Measurements from ENCODE around the gene RSAD2.
"Not testable (repeated sequence)": the region's sequence is repeated elsewhere in the genome, so short reads cannot be mapped to it uniquely, and the experiment has no call there.

The RSAD2 gene

DNA sequence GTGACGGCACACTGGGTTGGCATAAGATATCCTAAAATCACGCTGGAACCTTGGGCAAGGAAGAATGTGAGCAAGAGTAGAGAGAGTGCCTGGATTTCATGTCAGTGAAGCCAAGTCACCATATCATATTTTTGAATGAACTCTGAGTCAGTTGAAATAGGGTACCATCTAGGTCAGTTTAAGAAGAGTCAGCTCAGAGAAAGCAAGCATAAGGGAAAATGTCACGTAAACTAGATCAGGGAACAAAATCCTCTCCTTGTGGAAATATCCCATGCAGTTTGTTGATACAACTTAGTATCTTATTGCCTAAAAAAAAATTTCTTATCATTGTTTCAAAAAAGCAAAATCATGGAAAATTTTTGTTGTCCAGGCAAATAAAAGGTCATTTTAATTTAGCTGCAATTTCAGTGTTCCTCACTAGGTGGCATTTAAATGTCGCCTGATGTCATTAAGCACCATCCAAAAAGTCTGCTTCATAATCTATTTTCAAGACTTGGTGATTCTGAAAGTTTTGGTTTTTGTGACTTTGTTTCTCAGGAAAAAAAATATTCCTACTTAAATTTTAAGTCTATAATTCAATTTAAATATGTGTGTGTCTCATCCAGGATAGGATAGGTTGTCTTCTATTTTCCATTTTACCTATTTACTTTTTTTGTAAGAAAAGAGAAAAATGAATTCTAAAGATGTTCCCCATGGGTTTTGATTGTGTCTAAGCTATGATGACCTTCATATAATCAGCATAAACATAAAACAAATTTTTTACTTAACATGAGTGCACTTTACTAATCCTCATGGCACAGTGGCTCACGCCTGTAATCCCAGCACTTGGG lies 19.6 kb downstream of the RSAD2 start:
- DNase-seq (ENCODE audit: insufficient read length, low spot score) = no peak
- FAIRE-seq = peak; percentile 44

DNA sequence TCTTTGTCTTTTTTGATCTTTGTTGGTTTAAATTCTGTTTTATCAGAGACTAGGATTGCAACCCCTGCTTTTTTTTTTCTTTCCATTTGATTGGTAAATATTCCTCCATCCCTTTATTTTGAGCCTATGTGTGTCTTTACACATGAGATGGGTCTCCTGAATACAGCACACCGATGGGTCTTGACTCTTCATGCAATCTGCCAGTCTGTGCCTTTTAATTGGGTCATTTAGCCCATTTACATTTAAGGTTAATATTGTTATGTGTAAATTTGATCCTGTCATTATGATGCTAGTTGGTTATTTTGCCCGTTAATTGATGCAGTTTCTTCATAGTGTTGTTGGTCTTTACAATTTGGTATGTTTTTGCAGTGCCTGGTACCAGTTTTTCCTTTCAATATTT lies 25.0 kb downstream of the RSAD2 start:
- FAIRE-seq; DNase-seq (ENCODE audit: insufficient read length, low spot score): not testable (repeated sequence)

DNA sequence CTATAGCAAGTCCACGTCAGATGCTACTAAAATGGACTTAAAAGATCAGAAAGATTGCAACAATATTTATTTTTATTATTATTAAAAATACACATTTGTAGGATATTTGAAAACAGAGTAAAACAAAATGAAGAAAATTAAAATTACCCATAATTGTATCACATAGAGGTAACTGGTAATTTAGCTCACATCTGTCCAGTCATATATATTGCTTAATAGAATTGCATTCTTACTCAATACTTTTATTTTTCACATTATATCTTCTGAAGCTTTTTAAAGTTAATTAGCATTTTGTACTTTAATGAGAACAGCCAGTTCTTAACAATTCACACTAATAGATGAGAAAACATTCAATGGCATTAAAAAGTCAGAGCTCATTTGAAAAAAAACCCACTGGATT lies 28.1 kb downstream of the RSAD2 start:
- DNase-seq (ENCODE audit: insufficient read length, low spot score) (no peak), FAIRE-seq (no peak)

DNA sequence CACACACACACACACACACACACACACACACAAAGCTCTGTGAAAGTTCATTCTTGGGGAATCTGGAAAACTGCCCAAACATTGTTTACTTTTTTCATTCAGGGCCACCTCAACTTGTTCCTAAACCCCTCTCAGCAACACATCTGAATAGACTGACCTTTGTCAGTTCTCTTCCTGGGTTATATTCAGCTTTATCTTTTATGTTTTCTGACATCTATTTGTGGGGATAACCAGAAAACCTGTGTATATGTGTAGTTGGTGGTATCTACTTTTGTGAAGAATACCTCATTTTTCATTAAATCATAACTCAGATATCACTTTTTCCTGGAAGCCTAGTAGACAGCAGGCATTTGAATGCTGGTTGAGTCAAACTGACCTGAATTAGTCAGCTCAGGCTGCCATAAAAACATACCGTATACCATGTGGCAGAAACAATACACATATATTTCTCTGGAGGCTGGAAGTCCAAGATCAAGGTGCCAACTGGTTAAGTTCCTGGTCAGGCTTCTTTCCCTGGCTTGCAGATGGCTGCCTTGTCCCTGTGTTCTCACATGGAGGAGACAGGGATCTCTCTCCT lies 28.7 kb downstream of the RSAD2 start:
- FAIRE-seq (no peak), DNase-seq (ENCODE audit: insufficient read length, low spot score) (no peak)

DNA sequence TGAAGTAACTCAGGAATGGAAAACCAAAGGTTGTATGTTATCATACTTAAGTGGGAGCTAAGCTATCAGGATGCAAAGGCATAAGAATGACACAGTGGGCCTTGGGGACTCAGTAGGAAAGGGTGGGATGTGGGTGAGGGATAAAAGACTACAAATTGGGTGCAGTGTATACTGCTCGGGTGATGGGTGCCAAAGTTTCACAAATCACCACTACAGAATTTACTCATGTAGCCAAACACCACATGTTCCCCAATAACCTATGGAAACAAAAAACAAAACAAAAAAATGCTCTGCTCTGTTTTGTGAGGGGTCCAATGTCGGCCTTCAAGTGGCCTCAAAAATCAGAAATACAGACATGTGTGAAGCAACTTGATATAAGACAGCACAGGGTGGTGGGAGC lies 30.7 kb downstream of the RSAD2 start:
- DNase-seq (ENCODE audit: insufficient read length, low spot score) (no peak), FAIRE-seq (no peak)

DNA sequence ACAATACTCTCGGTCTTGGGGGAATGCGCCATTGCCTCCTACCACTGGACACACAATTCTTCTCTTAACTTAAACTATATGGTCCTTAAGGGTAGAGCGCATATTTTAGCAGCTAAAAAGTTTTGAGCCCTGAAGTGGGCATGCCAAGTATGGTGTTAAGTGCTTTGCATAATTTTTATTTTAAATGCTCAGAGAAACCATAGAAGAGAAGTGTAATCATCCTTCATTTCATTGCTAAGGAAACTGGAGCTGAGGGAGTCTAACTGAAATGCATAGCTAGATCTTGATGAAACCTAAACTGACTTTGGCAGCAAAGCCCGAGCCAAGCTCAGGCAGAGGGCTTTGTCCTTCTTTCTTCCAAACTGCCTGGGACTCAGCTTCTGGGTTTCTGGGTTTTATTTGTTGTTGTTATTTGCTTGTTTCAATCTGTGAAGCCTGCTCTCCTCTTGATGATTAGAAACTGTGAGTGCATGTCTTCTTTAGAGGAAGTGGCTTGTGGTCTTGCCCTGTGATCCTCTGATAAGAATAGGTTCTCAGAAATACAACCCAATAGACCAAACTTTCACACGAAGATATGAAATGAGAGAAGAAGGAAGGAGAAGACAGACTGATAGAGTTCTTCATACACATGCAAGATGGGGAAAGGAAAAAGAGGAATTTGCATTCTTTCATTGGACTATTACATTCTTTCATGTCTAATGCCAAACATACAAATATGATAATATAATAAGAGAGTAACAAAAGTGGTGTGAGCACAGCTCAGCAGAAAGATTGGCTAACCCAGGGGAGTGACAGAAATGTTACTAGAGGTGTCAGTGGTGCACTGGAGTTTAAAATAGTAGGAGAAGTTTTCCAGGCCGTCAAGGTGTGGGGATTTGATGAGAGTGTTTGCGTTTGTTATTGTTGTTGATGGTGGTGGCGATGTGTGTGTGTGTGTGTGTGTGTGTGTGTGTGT lies 32.1 kb downstream of the RSAD2 start:
- FAIRE-seq (peak; percentile 97), DNase-seq (ENCODE audit: insufficient read length, low spot score) (no peak)

DNA sequence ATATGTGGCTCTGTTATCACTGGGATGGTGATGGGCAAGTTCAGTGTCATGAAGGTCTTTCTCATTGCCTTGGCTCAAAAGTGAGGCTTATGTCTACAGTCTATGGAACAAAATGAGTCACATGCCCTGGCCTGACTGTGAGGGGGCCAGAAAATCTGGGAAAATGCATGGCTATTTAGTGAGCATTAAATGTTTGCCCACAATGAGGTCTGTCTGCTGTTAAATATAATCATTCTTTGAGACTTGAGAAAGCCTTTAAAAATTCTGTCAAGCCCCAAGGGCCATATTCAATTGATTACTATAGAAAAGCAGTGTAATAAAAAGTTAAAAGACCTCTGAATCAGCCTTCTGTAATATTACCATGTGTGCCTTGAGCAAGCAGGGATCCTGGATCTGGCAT lies 34.1 kb downstream of the RSAD2 start:
- FAIRE-seq (no peak), DNase-seq (ENCODE audit: insufficient read length, low spot score) (no peak)

DNA sequence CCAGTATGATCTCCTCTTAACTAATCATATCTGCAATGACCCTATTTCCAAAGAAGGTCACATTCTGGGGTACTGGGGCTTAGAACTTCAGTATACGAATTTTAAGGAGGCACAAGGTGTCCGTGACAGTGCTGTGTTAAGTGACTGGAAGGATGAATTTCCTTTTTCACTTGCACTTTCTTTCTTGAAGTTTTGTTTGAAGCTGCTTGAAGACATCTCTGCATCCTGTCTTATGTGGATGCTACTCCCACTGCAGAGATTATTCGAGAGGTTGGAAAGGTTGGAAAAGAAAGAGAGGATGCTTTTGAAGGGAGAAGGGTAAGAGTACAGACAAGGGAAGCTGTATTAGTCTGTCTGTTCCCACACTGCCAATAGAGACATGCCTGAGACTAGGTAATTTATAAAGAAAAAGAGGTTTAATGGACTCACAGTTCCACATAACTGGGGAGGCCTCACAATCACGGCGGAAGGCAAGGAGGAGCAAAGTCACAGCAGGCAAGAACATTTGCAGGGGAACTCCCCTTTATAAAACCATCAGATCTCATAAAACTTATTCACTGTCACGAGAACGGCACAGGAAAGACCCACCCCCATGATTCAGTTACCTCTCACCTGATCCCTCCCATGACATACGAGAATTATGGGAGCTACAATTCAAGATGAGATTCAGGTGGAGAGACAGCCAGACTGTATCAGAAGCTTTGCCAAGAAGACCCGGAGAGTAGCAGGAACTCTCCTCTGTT lies 36.0 kb downstream of the RSAD2 start:
- FAIRE-seq (no peak), DNase-seq (ENCODE audit: insufficient read length, low spot score) (no peak)

DNA sequence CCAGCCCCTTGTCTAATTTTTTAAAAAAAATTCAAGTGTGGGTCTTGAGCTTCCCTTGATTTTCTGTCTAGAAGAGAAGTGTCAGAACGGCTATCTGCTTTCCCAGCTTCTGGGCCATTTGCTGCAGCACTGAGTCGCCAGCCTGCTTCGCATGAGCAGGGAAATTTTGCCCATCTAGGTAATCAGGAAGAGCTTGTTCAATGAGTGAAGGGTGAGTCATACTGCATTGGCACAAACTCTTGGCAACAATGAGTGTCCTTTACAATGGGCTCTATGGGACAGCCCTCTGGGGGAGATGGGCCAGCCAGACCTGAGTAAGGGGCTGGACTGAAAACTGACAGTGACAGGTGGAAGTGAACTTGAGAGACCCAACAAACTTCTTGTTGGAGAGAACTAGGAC lies 37.3 kb downstream of the RSAD2 start:
- DNase-seq (ENCODE audit: insufficient read length, low spot score) (no peak), FAIRE-seq (no peak)

DNA sequence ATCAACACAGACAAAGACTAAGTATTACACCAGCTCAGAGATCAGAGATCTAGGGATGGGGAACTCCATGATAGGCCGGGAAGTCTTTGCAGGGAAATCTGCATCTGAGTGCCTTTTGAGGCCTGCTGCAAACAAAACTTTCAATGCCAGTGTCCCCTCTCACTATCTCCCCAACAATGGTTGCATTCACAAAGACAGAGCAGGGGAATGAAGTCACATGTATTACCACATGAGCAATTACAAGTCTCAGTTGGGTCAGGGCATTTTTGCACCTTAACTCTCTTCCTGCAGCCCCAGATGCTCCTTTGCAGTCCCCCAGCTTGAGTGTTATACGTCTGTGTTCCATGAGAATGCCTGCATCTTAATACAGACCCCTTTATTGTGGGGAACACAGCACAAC lies 37.8 kb downstream of the RSAD2 start:
- DNase-seq (ENCODE audit: insufficient read length, low spot score) = no peak
- no peak for FAIRE-seq

DNA sequence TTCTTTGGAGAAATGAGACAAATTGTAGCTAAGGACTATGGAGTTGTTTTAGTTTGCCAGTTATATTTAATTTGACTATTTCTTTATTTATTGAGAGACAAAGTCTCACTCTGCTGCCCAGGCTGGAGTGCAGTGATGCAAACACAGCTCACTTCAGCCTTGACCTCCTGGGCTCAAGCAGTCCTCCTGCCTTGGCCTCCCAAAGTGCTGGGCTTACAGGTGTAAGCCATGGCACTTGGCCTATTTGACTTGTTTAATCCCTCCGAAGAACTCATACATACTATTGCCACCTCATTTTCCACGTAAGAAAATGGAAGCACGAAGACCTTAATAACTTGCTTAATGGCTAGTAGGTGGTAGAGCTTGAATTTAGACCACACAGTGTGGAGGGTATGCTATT lies 38.6 kb downstream of the RSAD2 start:
- no peak for FAIRE-seq
- DNase-seq (ENCODE audit: insufficient read length, low spot score) = no peak

DNA sequence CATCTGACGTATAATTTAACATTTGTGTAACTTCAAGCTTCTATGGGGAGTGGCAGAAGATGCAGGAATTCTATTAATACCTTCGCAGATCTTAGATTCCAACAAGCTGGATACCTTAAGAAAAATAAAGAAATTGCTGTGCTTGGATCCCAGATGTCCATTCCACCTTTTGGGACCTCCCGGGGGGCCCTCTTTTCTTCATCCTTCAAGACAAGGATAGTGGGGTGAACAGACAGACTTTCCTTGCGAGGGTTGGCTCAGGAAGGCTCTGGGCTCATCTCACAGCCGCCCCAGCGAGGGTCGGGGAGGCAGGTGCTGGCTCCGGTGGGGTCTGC lies 39.1 kb downstream of the RSAD2 start:
- DNase-seq (ENCODE audit: insufficient read length, low spot score) = no peak
- no peak for FAIRE-seq

DNA sequence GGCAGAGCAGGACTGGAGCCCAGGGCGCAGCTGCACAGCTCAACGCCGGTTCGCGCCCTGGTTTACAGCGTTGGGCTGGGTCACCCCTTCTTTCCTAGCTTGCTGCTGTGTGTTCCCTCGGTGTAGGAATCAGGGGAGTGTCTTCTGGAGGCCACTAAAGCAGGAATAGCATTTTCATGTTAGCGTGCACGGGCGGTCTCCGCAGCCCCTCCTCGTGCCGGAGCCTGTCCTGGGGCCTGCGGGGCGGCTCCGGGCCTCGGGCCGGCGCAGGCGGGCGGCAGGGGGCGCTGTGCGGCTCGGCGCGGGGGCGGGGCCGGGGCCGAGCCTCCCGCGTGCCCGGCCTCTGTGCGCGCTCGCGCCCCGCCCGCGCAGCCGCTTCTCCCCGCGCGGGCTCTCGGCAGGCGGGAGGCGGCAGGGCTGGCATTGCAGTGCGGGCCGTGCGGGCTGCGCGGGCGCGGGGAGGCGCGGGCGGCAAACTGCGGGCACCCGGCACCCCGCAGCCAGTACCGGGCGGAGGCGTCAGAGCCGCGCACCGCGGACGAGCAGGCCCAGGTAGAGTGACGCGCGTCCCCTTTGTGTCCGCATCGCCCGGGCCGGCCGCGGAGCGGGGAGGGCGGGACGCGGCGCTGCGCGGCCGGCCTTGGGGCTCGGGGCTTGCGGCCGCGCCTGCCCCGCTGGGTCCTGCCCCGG lies 39.6 kb downstream of the RSAD2 start, which contains the start of gene RNF144A:
Gene RNF144A (plus strand): TSS at position 342 of the 690 bp plus-strand sequence. CDS start 79,515 bp downstream, outside the sequence.
- FAIRE-seq (no peak), DNase-seq (ENCODE audit: insufficient read length, low spot score) (peak; percentile 86)

DNA sequence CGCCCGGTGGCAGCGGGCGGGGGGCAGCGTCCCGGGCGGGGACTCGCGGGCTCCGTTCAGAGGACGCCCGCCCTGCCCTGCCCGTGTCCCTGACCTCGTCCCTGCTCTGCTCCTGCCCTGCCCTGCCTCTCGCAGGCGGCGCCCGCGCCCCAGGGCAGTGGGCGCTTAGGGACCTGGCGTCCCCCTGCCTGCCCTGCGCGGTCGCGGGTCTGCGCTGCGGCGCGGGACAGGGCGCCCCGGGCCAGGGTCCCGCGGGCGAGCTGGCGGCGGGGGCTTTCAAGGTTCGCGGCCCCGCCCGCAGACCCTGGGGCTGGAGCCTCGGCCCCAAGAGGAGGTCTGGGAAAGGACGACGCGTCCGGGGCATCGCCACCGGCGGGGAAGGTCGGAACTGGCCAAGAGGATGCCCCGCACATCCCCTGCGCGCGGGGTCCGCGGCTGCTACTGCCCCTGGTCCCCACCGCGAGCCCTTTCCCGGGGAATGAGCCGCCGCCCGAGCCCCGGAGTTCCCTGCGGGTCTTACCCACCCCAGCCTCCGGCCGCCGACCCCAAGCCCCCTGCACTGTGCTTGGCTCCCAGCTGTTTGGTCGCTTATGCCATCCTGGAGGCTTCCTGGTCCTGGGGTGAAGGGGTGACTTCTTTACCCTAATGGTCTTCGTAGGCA lies 40.3 kb downstream of the RSAD2 start:
- no peak for FAIRE-seq
- DNase-seq (ENCODE audit: insufficient read length, low spot score) = no peak

DNA sequence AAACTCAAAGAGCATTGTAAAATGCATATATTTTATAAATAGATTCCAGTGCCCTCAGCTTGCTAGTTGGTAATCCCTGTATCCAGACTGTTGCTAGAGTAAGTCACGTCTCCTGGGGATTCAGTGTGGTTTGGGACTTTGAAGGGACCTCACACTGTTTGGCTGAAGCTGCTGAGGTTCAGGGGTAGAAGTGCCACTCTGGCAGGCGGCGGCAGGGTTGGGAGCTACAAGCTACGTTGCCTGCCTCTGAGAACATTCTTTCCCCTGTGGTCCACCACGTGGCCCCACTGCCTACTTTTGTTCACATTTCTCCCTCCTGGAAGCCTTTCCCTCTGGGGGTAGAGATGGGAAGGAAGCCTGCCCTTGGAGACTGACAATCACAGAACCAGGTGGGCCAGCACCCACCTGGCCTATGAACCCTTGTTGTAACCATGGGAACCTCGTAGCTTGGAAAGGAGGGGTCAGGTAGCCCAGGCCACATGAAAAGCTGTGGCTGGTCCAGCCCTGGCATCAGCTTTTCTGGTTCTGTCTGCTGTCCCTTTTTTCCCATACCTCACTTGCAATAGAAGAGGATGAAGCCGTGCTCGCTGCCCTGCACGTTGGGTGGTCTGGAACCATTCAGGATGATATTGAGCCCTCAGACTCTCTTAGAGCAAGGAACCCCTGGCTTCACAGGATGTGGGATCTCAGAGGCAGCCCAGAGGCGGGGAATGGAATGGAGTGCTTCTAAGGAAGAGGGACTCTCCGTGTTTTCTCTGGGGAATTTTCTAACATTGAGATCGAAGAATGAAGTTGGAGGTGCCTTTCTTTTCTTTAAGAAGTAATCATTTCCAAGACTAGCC lies 42.5 kb downstream of the RSAD2 start:
- no peak for FAIRE-seq
- DNase-seq (ENCODE audit: insufficient read length, low spot score) = no peak

DNA sequence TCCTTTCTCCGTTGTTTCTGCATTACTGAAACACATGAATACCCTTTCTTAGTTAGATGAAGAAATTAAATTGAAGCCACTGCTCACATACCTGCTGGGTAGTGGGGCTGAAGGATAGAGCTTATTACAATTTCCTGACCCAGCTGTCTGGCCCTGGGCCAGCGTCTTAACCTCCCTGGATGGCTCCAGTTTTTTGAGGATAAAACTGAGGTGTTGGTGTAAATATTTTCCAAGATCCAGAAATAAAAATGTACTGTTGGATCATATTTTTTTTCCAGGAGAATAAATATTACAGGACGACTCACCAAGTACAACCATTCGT lies 43.1 kb downstream of the RSAD2 start:
- DNase-seq (ENCODE audit: insufficient read length, low spot score) (no peak), FAIRE-seq (no peak)

DNA sequence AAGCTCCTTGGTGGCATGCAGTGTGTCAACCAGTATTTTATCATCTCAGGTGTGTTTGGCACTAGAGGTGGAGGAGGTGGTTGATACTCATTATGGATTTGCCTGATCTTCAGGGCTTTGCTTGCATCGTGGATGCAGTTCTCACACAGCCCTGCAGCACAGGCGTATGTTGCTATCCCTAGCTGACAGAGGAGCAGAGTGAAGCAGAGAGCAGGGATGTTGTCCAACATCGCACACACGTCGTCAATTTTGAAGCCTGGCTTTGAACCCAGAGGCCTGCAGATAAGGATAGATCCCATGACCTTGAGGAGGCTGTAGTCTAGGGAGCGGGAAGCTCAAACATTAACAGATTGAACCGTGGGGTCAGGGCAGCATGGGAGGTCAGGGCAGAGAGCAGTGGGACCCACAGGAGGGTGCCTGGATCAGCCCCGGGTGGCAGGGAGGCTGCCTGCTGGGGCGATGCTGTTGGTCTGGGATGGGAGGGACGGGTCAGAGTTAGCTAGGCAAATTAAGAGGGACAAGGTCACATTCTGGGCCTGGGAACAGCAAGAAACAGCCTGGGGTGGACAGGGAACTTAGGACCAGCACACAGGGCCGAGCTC lies 43.8 kb downstream of the RSAD2 start:
- DNase-seq (ENCODE audit: insufficient read length, low spot score) (no peak), FAIRE-seq (no peak)

DNA sequence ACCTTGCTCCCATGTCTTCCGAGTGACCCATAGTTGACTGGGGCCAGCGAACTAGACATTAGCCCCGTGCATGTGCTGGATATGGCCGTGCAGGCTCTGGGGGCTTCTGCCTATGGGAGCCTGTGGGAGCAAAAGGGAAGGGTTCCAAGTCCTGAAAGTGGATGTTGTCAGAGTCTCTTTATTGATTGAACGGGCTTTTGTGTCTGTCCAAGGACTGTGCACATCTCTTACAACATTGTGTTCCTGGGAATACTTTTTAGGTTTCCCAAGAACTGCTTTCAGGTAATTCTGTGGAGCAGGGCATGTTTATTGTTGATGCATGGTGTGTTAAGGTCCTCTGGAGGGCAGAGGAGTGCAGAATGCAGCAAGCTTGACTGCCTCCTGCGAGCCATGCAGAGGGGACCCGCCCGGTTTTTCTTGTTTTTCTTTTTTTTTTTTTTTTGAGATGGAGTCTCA lies 44.7 kb downstream of the RSAD2 start:
- FAIRE-seq = no peak

More for the DNA sequence above, 44.7 kb downstream of the RSAD2 start:
- no peak for DNase-seq (ENCODE audit: insufficient read length, low spot score)
